Activated T-cell treated with anti-CD3 and anti-CD28 coated beads, Interleukin-2, amount 50 U/mL, for 24 hours (primary cell): ENCODE data around the gene ROCK1.
A peak's percentile ranks its signal among the peaks of the same experiment; 100 is the strongest.
"Not testable (repeated sequence)": the region's sequence is repeated elsewhere in the genome, so short reads cannot be mapped to it uniquely, and the experiment has no call there.

ENCODE experiments used
- DNase-seq: peaks from one replicate; pipeline ENCODE4 v3.0.0-alpha.2; 2020
- H3K27ac Mint-ChIP-seq: 2 replicates; pipeline ENCODE4 v1.8.0; 2020; ENCODE audit warnings: mild to moderate bottlenecking, mixed read lengths
- H3K27me3 Mint-ChIP-seq: 2 replicates; pipeline ENCODE4 v1.8.0; 2020; ENCODE audit warnings: mixed read lengths
- H3K36me3 Mint-ChIP-seq: 2 replicates; pipeline ENCODE4 v1.8.0; 2020; ENCODE audit warnings: low read depth, mixed read lengths
- H3K4me1 Mint-ChIP-seq: 2 replicates; pipeline ENCODE4 v1.8.0; 2020; ENCODE audit warnings: low read depth, mixed read lengths
- H3K4me3 Mint-ChIP-seq: 2 replicates; pipeline ENCODE4 v1.8.0; 2020; ENCODE audit warnings: mild to moderate bottlenecking, moderate library complexity, mixed read lengths
- H3K9me3 Mint-ChIP-seq: 2 replicates; pipeline ENCODE4 v1.8.0; 2020; ENCODE audit warnings: mixed read lengths

Gene ROCK1

GRCh38 chr18:20963027-20963426, 148.6 kb downstream of the ROCK1 start:
- Mint-ChIP-seq H3K4me1 (no peaks in the 10 kb centered on the region), H3K27ac (no peak overlapping the region), H3K9me3 (no peaks in the 10 kb centered on the region), H3K36me3 (peaks cover 74% of the 10 kb centered on the region), H3K27me3 (no peaks in the 10 kb centered on the region), H3K4me3 (no peak overlapping the region)
- no peak for DNase-seq

DNA sequence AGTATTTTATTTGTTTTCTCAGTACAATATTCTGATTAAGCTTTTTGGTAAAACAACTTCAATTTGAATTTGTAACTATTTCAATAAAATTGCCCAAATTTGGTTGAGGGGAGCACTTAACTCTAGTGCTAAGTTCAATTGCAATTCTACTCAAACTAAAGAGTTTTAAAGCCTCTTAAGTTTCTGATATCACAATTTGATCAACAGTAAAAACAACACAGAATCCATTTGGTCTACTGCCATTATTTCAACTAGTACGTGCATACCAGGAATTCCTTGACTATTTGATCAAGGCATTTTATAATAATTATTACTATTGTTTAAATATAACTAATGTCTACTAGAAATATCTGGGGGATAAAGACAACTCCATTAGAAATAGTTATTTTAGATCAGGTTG, 150.9 kb downstream of the ROCK1 start:
- Mint-ChIP-seq H3K27ac (no peak overlapping the region), H3K4me1 (no peaks in the 10 kb centered on the region), H3K27me3 (no peaks in the 10 kb centered on the region), H3K36me3 (peaks cover 69% of the 10 kb centered on the region), H3K9me3 (no peaks in the 10 kb centered on the region), H3K4me3 (no peak overlapping the region)
- no peak for DNase-seq

DNA sequence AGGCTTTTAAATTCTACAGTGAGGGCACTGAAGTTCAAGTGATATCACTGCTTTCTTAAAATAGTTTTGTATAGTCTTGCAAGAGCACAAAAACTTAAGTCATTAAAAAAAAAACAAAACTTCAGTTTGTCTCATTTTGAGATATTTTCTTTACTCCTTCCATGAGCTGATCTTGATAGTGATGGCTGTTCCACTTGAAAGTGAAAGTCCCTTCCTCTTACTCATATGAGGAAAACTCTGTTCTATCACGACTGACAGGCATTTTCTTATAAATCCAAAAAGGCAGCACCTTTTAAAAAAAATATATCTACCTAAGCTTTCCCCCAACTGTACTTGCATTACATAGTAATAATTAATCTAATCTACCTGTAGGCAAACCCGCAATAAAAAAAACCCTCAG, 160.8 kb downstream of the ROCK1 start:
- Mint-ChIP-seq H3K36me3 (peaks cover 36% of the 10 kb centered on the region), H3K27ac (peak overlapping the region; percentile 90)
- H3K27me3 Mint-ChIP-seq, DNase-seq, H3K9me3 Mint-ChIP-seq, H3K4me1 Mint-ChIP-seq, H3K4me3 Mint-ChIP-seq: not testable (repeated sequence)
